Measurements from ENCODE around the gene SCNM1.

SCNM1 gene

GRCh38 chr1:151164732-151165280 lies 1.1 kb upstream of the SCNM1 start:
- no peak for DNase-seq (ENCODE audit: low spot score)
- no peak for TF ChIP-seq CTCF (IDR thresholded peaks at IDR 0.05; ENCODE audit: extremely low read depth, missing control alignments)

- DNase-seq (ENCODE audit: low spot score), result no peak
- TF ChIP-seq CTCF (IDR thresholded peaks at IDR 0.05; ENCODE audit: extremely low read depth, missing control alignments), result no peak
These were observed 635 bp upstream of the SCNM1 start for GRCh38 chr1:151165281-151165737.

- DNase-seq (ENCODE audit: low spot score), result no peak
- no peak for TF ChIP-seq CTCF (IDR thresholded peaks at IDR 0.05; ENCODE audit: extremely low read depth, missing control alignments)
These were observed 587 bp downstream of the SCNM1 start for GRCh38 chr1:151166505-151166956.

- DNase-seq (ENCODE audit: low spot score), result no peak
- TF ChIP-seq CTCF (IDR thresholded peaks at IDR 0.05; ENCODE audit: extremely low read depth, missing control alignments), result no peak
These were observed 1.2 kb downstream of the SCNM1 start for GRCh38 chr1:151167116-151167515.

- no peak for TF ChIP-seq CTCF (IDR thresholded peaks at IDR 0.05; ENCODE audit: extremely low read depth, missing control alignments)
- no peak for DNase-seq (ENCODE audit: low spot score)
These were observed 5.2 kb downstream of the SCNM1 start for GRCh38 chr1:151171190-151171589.

- no peak for DNase-seq (ENCODE audit: low spot score)
- TF ChIP-seq CTCF (IDR thresholded peaks at IDR 0.05; ENCODE audit: extremely low read depth, missing control alignments), result no peak
These were observed 9.2 kb downstream of the SCNM1 start for GRCh38 chr1:151175041-151175741.

GRCh38 chr1:151175863-151176262 lies 9.9 kb downstream of the SCNM1 start, which contains the start of gene TMOD4:
Gene TMOD4 (minus strand): TSS chr1:151175981. CDS start chr1:151174875, 1,106 bp downstream.
- no peak for DNase-seq (ENCODE audit: low spot score)
- TF ChIP-seq CTCF (IDR thresholded peaks at IDR 0.05; ENCODE audit: extremely low read depth, missing control alignments), result no peak

Data from GM20000 (cell line).